Nephron (organoid): Measurements from ENCODE around the gene MAGEA11.
"Not testable (repeated sequence)": the region's sequence is repeated elsewhere in the genome, so short reads cannot be mapped to it uniquely, and the experiment has no call there.

Source experiments
- H3K27ac Mint-ChIP-seq, 3 experiments: 2 replicates each; pipeline ENCODE4 v1.8.0; 2020; ENCODE audit warnings: mixed read lengths in 3 of 3, mild to moderate bottlenecking in 2 of 3, moderate library complexity in 1 of 3
- H3K27me3 Mint-ChIP-seq: 2 replicates; pipeline ENCODE4 v1.8.0; 2021; ENCODE audit warnings: low read depth, mild to moderate bottlenecking, moderate library complexity, mixed read lengths
- H3K36me3 Mint-ChIP-seq: 2 replicates; pipeline ENCODE4 v1.8.0; 2020; ENCODE audit warnings: low read depth, mixed read lengths
- H3K4me1 Mint-ChIP-seq: 2 replicates; pipeline ENCODE4 v1.8.0; 2020; ENCODE audit warnings: mixed read lengths
- H3K4me3 Mint-ChIP-seq, 3 experiments: 2 replicates each; pipeline ENCODE4 v1.8.0; 2020; ENCODE audit warnings: mild to moderate bottlenecking in 3 of 3, mixed read lengths in 3 of 3, moderate library complexity in 2 of 3
- H3K9me3 Mint-ChIP-seq: 2 replicates; pipeline ENCODE4 v1.8.0; 2020; ENCODE audit warnings: mixed read lengths
- TF ChIP-seq, protein P1 (sequence below), 3 experiments: fragments of 200-600 bp; sonication (generic); IDR thresholded peaks; one replicate each; pipeline ENCODE4 v1.5.0; 2021; ENCODE audit warnings: antibody characterized with exemption in 3 of 3; ENCODE audit not compliant: unreplicated experiment in 3 of 3

Gene MAGEA11

DNA sequence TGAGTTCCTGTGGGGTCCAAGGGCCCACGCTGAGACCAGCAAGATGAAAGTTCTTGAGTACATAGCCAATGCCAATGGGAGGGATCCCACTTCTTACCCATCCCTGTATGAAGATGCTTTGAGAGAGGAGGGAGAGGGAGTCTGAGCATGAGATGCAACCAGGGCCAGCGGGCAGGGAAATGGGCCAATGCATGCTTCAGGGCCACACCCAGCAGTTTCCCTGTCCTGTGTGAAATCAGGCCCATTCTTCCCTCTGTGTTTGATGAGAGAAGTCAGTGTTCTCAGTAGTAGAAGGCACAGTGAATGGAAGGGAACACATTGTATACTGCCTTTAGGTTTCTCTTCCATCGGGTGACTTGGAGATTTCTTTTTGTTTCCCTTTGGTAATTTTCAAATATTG, 4.8 kb downstream of the MAGEA11 start:
- H3K4me3 Mint-ChIP-seq = no peak overlapping the region
- peaks cover 6% of the 10 kb centered on the region for H3K9me3 Mint-ChIP-seq
- no peaks in the 10 kb centered on the region for H3K36me3 Mint-ChIP-seq
- H3K27me3 Mint-ChIP-seq = no peaks in the 10 kb centered on the region
- TF ChIP-seq, protein P1, sequence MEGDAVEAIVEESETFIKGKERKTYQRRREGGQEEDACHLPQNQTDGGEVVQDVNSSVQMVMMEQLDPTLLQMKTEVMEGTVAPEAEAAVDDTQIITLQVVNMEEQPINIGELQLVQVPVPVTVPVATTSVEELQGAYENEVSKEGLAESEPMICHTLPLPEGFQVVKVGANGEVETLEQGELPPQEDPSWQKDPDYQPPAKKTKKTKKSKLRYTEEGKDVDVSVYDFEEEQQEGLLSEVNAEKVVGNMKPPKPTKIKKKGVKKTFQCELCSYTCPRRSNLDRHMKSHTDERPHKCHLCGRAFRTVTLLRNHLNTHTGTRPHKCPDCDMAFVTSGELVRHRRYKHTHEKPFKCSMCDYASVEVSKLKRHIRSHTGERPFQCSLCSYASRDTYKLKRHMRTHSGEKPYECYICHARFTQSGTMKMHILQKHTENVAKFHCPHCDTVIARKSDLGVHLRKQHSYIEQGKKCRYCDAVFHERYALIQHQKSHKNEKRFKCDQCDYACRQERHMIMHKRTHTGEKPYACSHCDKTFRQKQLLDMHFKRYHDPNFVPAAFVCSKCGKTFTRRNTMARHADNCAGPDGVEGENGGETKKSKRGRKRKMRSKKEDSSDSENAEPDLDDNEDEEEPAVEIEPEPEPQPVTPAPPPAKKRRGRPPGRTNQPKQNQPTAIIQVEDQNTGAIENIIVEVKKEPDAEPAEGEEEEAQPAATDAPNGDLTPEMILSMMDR (IDR thresholded peaks at IDR 0.05; ENCODE audit: unreplicated experiment in 3 of 3) = no peak
- no peaks in the 10 kb centered on the region for H3K4me1 Mint-ChIP-seq
- H3K27ac Mint-ChIP-seq = no peak overlapping the region

DNA sequence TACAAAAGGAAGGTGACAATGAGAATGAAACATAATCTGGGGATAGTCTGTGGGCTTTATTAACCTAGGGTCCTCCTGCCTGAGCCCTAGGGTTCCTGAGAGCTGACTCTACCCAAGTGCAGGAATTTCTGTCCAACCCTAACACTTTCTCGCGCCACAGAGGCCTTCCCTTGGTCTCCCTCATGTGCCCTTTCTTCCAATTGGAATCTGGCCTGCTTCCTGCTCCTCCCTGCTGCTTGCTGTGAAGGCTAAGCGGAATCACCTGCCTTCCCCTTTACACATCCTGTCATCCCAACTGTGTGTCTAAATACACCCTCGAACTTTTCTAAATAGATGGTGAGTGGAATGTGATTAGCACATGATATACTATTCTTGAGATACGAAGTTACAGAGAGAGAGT, 5.9 kb downstream of the MAGEA11 start:
- H3K27me3 Mint-ChIP-seq = no peaks in the 10 kb centered on the region

DNA sequence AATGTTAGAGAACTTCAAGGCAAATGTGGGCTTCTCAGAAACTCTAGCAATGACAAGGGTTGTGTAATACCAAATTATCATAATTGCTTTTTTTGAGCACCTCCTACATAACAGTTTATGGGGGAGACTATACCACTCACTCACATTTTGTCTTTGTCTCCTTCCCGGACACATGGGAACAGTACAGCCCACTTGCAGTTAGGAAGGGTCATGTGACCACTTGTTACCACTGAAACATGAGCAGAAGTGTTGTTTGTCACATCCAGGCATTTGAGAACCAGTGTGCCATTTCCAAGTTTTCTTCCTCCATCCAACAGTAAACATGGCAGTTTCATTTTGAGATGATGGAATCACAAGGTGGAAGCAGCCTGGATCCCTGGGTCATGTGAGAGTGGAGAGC, 6.9 kb downstream of the MAGEA11 start:
- TF ChIP-seq, protein P1 (IDR thresholded peaks at IDR 0.05; ENCODE audit: unreplicated experiment in 3 of 3) = no peak
- no peak overlapping the region for H3K27ac Mint-ChIP-seq
- no peaks in the 10 kb centered on the region for H3K4me1 Mint-ChIP-seq
- H3K36me3 Mint-ChIP-seq = no peaks in the 10 kb centered on the region
- H3K27me3 Mint-ChIP-seq = no peaks in the 10 kb centered on the region
- no peak overlapping the region for H3K4me3 Mint-ChIP-seq
- peaks cover 6% of the 10 kb centered on the region for H3K9me3 Mint-ChIP-seq

More for the DNA sequence above, 5.9 kb downstream of the MAGEA11 start:
- TF ChIP-seq, protein P1 (IDR thresholded peaks at IDR 0.05; ENCODE audit: unreplicated experiment in 3 of 3) = no peak
- no peak overlapping the region for H3K27ac Mint-ChIP-seq
- no peaks in the 10 kb centered on the region for H3K4me1 Mint-ChIP-seq
- no peak overlapping the region for H3K4me3 Mint-ChIP-seq
- H3K9me3 Mint-ChIP-seq = peaks cover 6% of the 10 kb centered on the region
- H3K36me3 Mint-ChIP-seq = no peaks in the 10 kb centered on the region

DNA sequence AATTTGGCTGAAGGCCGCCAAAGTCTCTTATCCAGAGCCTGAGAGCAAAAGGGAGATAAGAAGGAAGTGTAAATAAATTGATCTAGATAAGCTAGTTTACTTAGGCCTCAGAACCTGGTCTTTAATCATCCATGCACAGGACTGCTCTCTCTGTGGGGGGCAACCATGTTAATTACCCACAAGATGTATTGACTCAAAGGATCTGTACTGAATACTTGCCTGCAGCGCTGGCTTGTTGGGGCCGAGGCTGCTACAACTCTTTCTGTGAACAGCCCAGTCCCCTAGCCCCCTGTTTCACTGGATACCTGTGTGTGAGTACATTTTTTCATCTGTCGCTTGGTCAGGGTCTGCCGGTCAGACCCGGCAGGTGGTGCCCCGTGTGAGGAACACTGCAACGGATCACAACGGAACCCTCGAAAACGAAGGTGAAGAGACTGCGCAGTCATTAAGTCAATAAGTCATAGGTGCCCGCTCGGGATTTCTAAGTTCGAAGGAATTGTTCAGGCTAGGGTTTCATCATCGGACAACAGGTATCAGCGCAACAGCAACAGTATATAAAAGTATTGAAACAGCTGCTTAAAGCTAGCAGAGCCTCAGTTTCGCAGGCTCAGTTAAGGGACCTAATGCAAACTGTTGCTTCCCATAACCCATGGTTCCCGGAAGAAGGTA, 8.3 kb downstream of the MAGEA11 start:
- Mint-ChIP-seq H3K4me3 (no peak overlapping the region), H3K9me3 (peaks cover 3% of the 10 kb centered on the region), H3K27me3 (no peaks in the 10 kb centered on the region), H3K27ac (no peak overlapping the region), H3K4me1 (no peaks in the 10 kb centered on the region), H3K36me3 (no peaks in the 10 kb centered on the region)
- TF ChIP-seq, protein P1 (IDR thresholded peaks at IDR 0.05; ENCODE audit: unreplicated experiment in 3 of 3) = no peak

DNA sequence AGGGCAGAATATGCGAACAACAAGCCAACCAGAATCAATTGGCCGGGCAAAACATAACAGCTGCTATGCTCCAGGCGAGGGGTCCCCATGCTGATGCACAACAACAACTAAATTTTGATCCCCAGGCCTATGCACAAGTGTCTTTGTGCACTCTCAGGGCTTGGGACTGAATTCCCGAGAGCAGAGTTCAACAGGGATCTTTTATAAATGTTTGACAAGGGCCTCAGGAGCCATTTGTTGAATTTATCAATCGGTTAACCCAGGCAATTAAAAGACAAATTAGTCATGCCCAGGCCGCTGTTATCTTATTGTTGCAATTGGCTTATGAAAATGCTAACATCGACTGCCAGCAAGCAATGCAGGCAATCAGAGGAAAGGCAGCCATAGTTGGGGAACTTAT, 9.4 kb downstream of the MAGEA11 start:
- H3K27me3 Mint-ChIP-seq, H3K4me3 Mint-ChIP-seq: not testable (repeated sequence)

DNA sequence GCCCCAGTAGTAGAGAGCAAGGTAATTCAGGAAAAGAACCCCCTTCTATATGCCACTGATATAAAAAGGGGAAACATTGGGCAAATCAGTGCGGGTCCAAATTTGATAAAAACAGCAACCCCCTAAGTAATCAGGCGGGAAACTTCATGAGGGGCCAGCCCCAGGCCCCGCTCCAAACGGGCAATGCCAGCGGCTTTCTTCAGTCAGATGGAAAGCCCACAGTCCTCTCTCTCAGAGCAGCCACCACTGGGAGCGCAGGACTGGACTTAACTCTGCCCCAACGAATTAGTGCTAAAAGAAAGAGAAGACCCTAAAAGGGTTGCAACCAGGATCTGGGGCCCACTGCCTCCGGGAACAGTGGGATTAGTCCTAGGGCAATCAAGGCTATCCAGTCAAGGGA, 9.9 kb downstream of the MAGEA11 start:
- no peak overlapping the region for H3K27ac Mint-ChIP-seq
- peaks cover 3% of the 10 kb centered on the region for H3K9me3 Mint-ChIP-seq
- no peaks in the 10 kb centered on the region for H3K36me3 Mint-ChIP-seq
- TF ChIP-seq, protein P1 (IDR thresholded peaks at IDR 0.05; ENCODE audit: unreplicated experiment in 3 of 3) = no peak
- no peaks in the 10 kb centered on the region for H3K4me1 Mint-ChIP-seq
- no peaks in the 10 kb centered on the region for H3K27me3 Mint-ChIP-seq
- no peak overlapping the region for H3K4me3 Mint-ChIP-seq

More for the DNA sequence above, 9.4 kb downstream of the MAGEA11 start:
- H3K9me3 Mint-ChIP-seq, H3K4me1 Mint-ChIP-seq, H3K36me3 Mint-ChIP-seq, H3K27ac Mint-ChIP-seq: not testable (repeated sequence)

DNA sequence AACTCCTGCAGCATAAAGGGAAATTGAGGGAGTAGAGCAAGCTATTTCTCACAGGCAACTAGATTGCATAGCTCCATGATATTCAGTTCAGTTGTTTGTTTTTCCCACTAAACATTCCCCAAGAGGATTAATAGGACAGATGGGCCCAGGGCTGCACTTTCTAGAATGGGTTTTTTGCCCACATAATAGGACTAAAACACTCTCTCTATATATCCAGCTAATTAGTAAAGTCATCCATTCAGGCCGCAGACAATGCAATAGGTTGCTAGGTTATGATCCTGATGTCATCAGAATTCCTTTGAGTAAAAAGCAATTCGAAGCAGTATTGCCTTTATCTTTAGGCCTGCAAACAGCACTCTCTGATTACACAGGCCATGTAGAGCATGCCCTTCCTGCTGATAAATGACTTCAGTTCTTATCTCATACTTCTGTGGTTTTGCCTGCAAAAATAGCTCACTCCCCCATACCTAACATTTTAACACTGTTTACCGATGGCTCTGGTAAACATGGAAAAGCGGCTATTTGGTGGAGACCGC, 11.8 kb downstream of the MAGEA11 start:
- H3K36me3 Mint-ChIP-seq, H3K4me3 Mint-ChIP-seq, H3K27me3 Mint-ChIP-seq, H3K4me1 Mint-ChIP-seq, H3K27ac Mint-ChIP-seq, H3K9me3 Mint-ChIP-seq: not testable (repeated sequence)

DNA sequence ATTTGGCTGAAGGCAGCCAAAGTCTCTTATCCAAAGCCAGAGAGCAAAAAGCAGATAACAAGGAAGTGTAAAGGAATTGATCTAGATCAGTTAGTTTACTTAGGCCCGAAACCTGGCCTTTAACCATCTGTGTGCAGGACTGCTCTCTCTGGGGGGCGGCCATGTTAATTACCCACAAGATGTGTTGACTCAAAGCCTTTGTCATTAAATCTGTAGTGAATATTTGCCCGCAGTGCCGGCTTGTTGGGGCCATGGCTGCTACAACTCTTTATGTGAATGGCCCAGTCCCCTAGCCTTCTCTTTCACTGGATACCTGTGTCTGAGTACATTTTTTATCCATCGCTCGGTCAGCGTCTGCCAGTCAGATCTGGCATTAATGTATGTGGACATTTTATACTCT, 15.4 kb downstream of the MAGEA11 start:
- not testable (repeated sequence) for H3K4me3 Mint-ChIP-seq, H3K4me1 Mint-ChIP-seq, H3K9me3 Mint-ChIP-seq, H3K27me3 Mint-ChIP-seq, H3K27ac Mint-ChIP-seq, H3K36me3 Mint-ChIP-seq

DNA sequence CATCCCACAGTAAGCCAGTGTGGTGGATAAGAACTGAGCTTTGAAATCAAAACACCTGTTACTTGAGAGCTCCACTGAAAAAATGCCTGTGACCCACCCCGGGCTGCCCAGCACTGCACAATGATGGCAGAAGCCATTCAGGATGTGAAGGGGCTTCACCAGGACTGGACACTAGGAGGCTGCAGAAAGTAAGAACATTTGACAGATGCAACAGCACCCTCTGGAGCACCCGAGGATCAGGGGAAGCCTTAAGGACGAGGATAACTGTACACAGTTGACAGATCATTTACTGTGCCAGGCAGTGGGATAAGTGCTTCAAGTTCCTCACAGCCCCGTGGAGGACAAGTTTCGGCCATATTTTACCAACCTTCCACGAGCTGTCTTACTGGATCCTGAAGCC, 30.4 kb downstream of the MAGEA11 start:
- H3K4me3 Mint-ChIP-seq, H3K9me3 Mint-ChIP-seq, H3K4me1 Mint-ChIP-seq, H3K36me3 Mint-ChIP-seq, H3K27ac Mint-ChIP-seq, H3K27me3 Mint-ChIP-seq: not testable (repeated sequence)

DNA sequence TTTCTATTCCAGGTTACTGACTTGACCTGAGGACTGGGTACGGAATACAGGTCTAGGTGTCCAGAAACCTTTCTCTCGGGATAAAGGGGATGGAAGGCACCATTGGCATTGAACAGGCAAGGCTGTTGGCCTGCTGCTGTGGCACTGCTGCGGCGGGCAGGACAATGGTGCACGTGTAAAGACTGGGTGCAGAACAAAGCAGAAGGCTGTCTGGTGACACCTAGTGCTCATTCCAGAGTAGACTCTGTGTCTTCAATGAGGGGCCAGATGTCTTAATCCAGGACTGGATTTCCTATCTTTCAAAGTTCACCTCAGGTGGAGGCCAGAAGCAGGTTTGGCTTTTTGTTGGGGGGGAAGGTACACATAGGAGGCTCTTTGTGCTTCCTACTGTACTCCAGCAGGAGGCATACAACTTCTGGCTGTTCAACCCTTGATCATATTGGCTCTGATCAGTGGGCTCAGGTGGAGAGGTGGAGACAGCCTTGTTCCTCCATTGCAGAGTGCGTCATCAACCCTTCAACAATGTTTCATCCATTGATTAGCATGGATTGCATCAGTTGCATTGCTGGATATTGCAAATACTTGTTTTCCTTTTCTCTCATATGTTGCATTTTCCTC, 34.6 kb downstream of the MAGEA11 start:
- not testable (repeated sequence) for H3K27ac Mint-ChIP-seq, H3K27me3 Mint-ChIP-seq, H3K36me3 Mint-ChIP-seq, H3K4me3 Mint-ChIP-seq, H3K9me3 Mint-ChIP-seq, H3K4me1 Mint-ChIP-seq
